Measurements from ENCODE around the gene GATD1. TPM values are rescaled to one million over a fixed set of nuclear protein-coding genes. Genes with fewer than 3 reads are reported as not detected.

Gene GATD1
- polyA plus RNA-seq, 1 donor from 2014 or later: 146 TPM

DNA sequence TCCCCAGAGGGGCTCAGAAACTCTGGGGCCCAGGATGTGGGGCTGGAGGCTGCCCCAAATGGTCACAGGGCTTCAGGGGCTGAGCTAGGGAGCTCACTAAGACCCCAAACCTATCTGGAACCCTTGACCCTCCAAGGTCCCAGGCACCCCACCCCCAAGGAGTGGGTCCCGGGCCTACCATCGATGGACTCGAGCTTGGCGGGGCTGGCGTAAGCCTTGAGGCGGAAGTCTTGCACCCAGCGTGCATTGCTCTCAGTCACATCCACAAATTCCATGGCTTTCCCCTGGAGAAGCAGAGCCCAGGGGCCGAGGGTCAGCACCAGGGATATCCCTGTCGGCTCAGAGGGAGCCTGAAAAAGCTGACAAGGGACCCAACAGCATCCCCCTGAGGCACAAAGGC is 3.5 kb downstream of the GATD1 start:
- TF ChIP-seq RAD21 (conservative IDR thresholded peaks at IDR 0.05) (no peak), POLR2AphosphoS5 (IDR thresholded peaks at IDR 0.05) (no peak), EZH2 (IDR thresholded peaks at IDR 0.05; ENCODE audit: borderline replicate concordance, insufficient read depth, low read length, poor library complexity, severe bottlenecking) (no peak), TAF1 (IDR thresholded peaks at IDR 0.05; ENCODE audit: low read depth) (no peak), MXI1 (conservative IDR thresholded peaks at IDR 0.05; ENCODE audit: poor library complexity, severe bottlenecking) (no peak), EP300 (conservative IDR thresholded peaks at IDR 0.05; ENCODE audit: poor library complexity, severe bottlenecking) (no peak), SMC3 (conservative IDR thresholded peaks at IDR 0.05; ENCODE audit: poor library complexity) (no peak)
- TF ChIP-seq, protein P1, sequence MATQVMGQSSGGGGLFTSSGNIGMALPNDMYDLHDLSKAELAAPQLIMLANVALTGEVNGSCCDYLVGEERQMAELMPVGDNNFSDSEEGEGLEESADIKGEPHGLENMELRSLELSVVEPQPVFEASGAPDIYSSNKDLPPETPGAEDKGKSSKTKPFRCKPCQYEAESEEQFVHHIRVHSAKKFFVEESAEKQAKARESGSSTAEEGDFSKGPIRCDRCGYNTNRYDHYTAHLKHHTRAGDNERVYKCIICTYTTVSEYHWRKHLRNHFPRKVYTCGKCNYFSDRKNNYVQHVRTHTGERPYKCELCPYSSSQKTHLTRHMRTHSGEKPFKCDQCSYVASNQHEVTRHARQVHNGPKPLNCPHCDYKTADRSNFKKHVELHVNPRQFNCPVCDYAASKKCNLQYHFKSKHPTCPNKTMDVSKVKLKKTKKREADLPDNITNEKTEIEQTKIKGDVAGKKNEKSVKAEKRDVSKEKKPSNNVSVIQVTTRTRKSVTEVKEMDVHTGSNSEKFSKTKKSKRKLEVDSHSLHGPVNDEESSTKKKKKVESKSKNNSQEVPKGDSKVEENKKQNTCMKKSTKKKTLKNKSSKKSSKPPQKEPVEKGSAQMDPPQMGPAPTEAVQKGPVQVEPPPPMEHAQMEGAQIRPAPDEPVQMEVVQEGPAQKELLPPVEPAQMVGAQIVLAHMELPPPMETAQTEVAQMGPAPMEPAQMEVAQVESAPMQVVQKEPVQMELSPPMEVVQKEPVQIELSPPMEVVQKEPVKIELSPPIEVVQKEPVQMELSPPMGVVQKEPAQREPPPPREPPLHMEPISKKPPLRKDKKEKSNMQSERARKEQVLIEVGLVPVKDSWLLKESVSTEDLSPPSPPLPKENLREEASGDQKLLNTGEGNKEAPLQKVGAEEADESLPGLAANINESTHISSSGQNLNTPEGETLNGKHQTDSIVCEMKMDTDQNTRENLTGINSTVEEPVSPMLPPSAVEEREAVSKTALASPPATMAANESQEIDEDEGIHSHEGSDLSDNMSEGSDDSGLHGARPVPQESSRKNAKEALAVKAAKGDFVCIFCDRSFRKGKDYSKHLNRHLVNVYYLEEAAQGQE (IDR thresholded peaks at IDR 0.05; ENCODE audit: borderline replicate concordance): no peak
- TF ChIP-seq, protein P2, sequence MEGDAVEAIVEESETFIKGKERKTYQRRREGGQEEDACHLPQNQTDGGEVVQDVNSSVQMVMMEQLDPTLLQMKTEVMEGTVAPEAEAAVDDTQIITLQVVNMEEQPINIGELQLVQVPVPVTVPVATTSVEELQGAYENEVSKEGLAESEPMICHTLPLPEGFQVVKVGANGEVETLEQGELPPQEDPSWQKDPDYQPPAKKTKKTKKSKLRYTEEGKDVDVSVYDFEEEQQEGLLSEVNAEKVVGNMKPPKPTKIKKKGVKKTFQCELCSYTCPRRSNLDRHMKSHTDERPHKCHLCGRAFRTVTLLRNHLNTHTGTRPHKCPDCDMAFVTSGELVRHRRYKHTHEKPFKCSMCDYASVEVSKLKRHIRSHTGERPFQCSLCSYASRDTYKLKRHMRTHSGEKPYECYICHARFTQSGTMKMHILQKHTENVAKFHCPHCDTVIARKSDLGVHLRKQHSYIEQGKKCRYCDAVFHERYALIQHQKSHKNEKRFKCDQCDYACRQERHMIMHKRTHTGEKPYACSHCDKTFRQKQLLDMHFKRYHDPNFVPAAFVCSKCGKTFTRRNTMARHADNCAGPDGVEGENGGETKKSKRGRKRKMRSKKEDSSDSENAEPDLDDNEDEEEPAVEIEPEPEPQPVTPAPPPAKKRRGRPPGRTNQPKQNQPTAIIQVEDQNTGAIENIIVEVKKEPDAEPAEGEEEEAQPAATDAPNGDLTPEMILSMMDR (IDR thresholded peaks at IDR 0.05; ENCODE audit: poor library complexity, severe bottlenecking): no peak
- Histone ChIP-seq H3K36me3 (ENCODE audit: insufficient read depth, low read length) (no peaks in the 10 kb centered on the region), H3K27ac (ENCODE audit: low read length) (no peak overlapping the region)

GRCh38 chr11:773425-773824 is 3.9 kb downstream of the GATD1 start:
- no peaks in the 10 kb centered on the region for H3F3A ChIP-seq (ENCODE audit: insufficient read depth, low read length, poor library complexity, severe bottlenecking)
- H3K9ac ChIP-seq (ENCODE audit: low read length): no peak overlapping the region
- peaks cover 30% of the 10 kb centered on the region for H3K79me2 ChIP-seq (replicated peaks; ENCODE audit: insufficient read depth, low read length)
- no peaks in the 10 kb centered on the region for H3K9me3 ChIP-seq (ENCODE audit: low read length)
- H3K4me2 ChIP-seq (ENCODE audit: low read length): no peak overlapping the region
- no peak overlapping the region for H2AFZ ChIP-seq (ENCODE audit: low read depth, low read length)
- H3K9me2 ChIP-seq (ENCODE audit: insufficient read depth, low read length): no peaks in the 10 kb centered on the region
- TF ChIP-seq POLR2AphosphoS5 (IDR thresholded peaks at IDR 0.05) (no peak), EP300 (conservative IDR thresholded peaks at IDR 0.05; ENCODE audit: poor library complexity, severe bottlenecking) (no peak), SMC3 (conservative IDR thresholded peaks at IDR 0.05; ENCODE audit: poor library complexity) (no peak), EZH2 (IDR thresholded peaks at IDR 0.05; ENCODE audit: borderline replicate concordance, insufficient read depth, low read length, poor library complexity, severe bottlenecking) (no peak), TAF1 (IDR thresholded peaks at IDR 0.05; ENCODE audit: low read depth) (no peak), MXI1 (conservative IDR thresholded peaks at IDR 0.05; ENCODE audit: poor library complexity, severe bottlenecking) (no peak), RAD21 (conservative IDR thresholded peaks at IDR 0.05) (no peak)
- TF ChIP-seq, protein P2 (IDR thresholded peaks at IDR 0.05; ENCODE audit: poor library complexity, severe bottlenecking): no peak
- TF ChIP-seq, protein P1 (IDR thresholded peaks at IDR 0.05; ENCODE audit: borderline replicate concordance): no peak
- peaks cover 3% of the 10 kb centered on the region for H4K20me1 ChIP-seq (ENCODE audit: insufficient read depth)
- H3K36me3 ChIP-seq (ENCODE audit: insufficient read depth, low read length): no peaks in the 10 kb centered on the region
- no peak overlapping the region for H3K4me3 ChIP-seq (ENCODE audit: low read length)
- no peak overlapping the region for H3K27ac ChIP-seq (ENCODE audit: low read length)
- H3K27me3 ChIP-seq (ENCODE audit: insufficient read depth, low read depth, low read length): no peaks in the 10 kb centered on the region

More for the DNA sequence above, 3.5 kb downstream of the GATD1 start:
- Histone ChIP-seq H4K20me1 (ENCODE audit: insufficient read depth) (peaks cover 3% of the 10 kb centered on the region), H3K9ac (ENCODE audit: low read length) (no peak overlapping the region), H3K4me3 (ENCODE audit: low read length) (no peak overlapping the region), H2AFZ (ENCODE audit: low read depth, low read length) (no peak overlapping the region), H3K27me3 (ENCODE audit: insufficient read depth, low read depth, low read length) (no peaks in the 10 kb centered on the region), H3K79me2 (replicated peaks; ENCODE audit: insufficient read depth, low read length) (peaks cover 31% of the 10 kb centered on the region), H3F3A (ENCODE audit: insufficient read depth, low read length, poor library complexity, severe bottlenecking) (no peaks in the 10 kb centered on the region), H3K4me2 (ENCODE audit: low read length) (no peak overlapping the region), H3K9me3 (ENCODE audit: low read length) (no peaks in the 10 kb centered on the region), H3K9me2 (ENCODE audit: insufficient read depth, low read length) (no peaks in the 10 kb centered on the region)

Data from neural cell (in vitro differentiated cells).